Activated CD8-positive, alpha-beta T cell treated with anti-CD3 and anti-CD28 coated beads for 36 hours (primary cell): ENCODE measurements around the gene DCAF8. TPM values are rescaled to one million over a fixed set of nuclear protein-coding genes. Genes with fewer than 3 reads are reported as not detected.
A peak's percentile ranks its signal among the peaks of the same experiment; 100 is the strongest.

Source experiments
- ATAC-seq: fragments of 200-7000 bp; cut with Tn5 transposase; one replicate; pipeline ENCODE4 v1.10.0; 2021; ENCODE audit warnings: mild to moderate bottlenecking, moderate library complexity
- CTCF ChIA-PET: fragments of 350-600 bp; sonication (Branson Sonifier 250); formaldehyde crosslinking; loops from one replicate; lab custom pipeline; 2021; ENCODE audit warnings: antibody characterized with exemption; lab: Charles Lee
- POLR2A ChIA-PET: fragments of 350-600 bp; sonication (Branson Sonifier 250); formaldehyde crosslinking; loops from one replicate; lab custom pipeline; 2021; ENCODE audit warnings: antibody characterized with exemption; lab: Charles Lee
- DNase-seq: peaks from one replicate; pipeline ENCODE4 v3.0.0-alpha.2; 2020
- H3K27ac Mint-ChIP-seq: one replicate; pipeline ENCODE4 v1.8.0; 2021; ENCODE audit warnings: mild to moderate bottlenecking, mixed read lengths
- H3K27me3 Mint-ChIP-seq: one replicate; pipeline ENCODE4 v1.8.0; 2021; ENCODE audit warnings: mixed read lengths
- H3K36me3 Mint-ChIP-seq: one replicate; pipeline ENCODE4 v1.8.0; 2021; ENCODE audit warnings: low read depth, mixed read lengths
- H3K4me1 Mint-ChIP-seq: one replicate; pipeline ENCODE4 v1.8.0; 2021; ENCODE audit warnings: low read depth, mixed read lengths
- H3K4me3 Mint-ChIP-seq: one replicate; pipeline ENCODE4 v1.8.0; 2021; ENCODE audit warnings: mild to moderate bottlenecking, moderate library complexity, mixed read lengths
- H3K9me3 Mint-ChIP-seq: one replicate; pipeline ENCODE4 v1.8.0; 2021; ENCODE audit warnings: mixed read lengths
- CTCF ChIP-seq: fragments of 200-600 bp; IDR thresholded peaks from one replicate; pipeline ENCODE4 v1.8.0; 2022; ENCODE audit warnings: antibody characterized with exemption, mild to moderate bottlenecking
- intact Hi-C: fragments of 100-400 bp; cut with micrococcal nuclease; formaldehyde crosslinking; loops from one replicate; pipeline ENCODE4 v1.10.0; 2022
- total RNA-seq, 2 experiments: library from RNA; stranded (reverse); gene quantifications; one replicate each; pipeline ENCODE4 v1.2.3, GENCODE V29; 2021

The DCAF8 gene
- total RNA-seq, 2 experiments from 2014 or later = 116 TPM

- H3K9me3 Mint-ChIP-seq = no peaks in the 10 kb centered on the region
- H3K36me3 Mint-ChIP-seq = no peaks in the 10 kb centered on the region
- TF ChIP-seq CTCF = no peak
- H3K27me3 Mint-ChIP-seq = no peaks in the 10 kb centered on the region
- DNase-seq (no peak), ATAC-seq (no peak)
- H3K4me1 Mint-ChIP-seq = peaks cover 8% of the 10 kb centered on the region
- H3K4me3 Mint-ChIP-seq = no peak overlapping the region
- ChIA-PET CTCF (interaction anchor here (0.5 to 2.0 kb wide), 3 partner anchors 24 to 166 kb away, joined by 3 to 7 read pairs (median 3); no protein-coding TSS in a partner anchor), POLR2A (no interaction called here)
- intact Hi-C loops = no loop called here
- no peak overlapping the region for H3K27ac Mint-ChIP-seq
Measured at GRCh38 chr1:160267284-160267991, 5.1 kb upstream of the DCAF8 start.

DNA sequence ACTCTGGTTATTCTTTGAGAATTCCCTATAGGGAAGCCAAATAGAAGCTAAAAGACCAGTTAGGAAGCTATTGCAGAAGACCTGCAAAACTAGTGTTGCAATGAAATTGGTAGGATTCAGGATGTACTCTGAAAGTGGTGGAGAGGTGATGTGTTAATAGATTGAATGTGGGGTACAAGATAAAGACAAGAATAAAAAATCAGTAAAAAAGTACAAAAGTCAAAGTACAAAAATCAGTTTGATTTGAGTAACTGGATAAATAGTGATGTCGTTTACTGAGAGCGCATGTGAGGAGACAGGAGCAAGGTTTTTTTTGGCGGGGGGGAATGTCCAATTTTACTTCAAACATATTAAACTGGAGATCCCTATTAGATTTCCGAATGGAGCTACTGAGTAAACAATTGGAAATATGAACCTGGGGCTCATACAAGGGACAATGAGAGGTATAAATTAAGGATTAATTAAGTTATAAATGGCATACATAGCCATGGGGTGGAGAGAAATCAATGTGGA is 2.5 kb upstream of the DCAF8 start:
- intact Hi-C loops = no loop called here
- ChIA-PET CTCF (interaction anchor here (1.1 to 6.8 kb wide), 6 partner anchors 13 to 164 kb away, joined by 4 to 57 read pairs (median 6); partner anchors contain the start of gene PEX19), POLR2A (interaction anchor here (0.6 to 5.8 kb wide), 4 partner anchors 10 to 153 kb away, joined by 3 to 41 read pairs (median 4); partner anchors contain the start of gene PEX19)
- Mint-ChIP-seq H3K36me3 (peaks cover 9% of the 10 kb centered on the region), H3K9me3 (no peaks in the 10 kb centered on the region), H3K4me3 (no peak overlapping the region), H3K4me1 (peaks cover 19% of the 10 kb centered on the region), H3K27me3 (no peaks in the 10 kb centered on the region), H3K27ac (no peak overlapping the region)
- DNase-seq (no peak), ATAC-seq (no peak)
- TF ChIP-seq CTCF = no peak

DNA sequence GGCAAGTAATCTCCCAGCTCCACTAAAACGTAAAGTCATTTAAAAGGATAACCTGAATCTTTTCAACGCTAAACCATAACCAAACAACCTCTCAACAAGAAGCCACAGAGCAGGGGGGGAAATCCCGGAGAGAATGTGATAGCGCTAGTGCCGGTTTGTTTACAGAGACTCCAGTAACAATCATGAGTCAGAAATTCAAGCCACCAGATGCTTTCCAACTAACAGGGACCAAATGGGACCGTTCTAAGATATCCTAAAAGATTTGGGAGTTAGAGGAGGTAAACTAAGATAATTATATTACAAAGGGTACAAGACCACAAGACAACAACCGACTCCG is 825 bp downstream of the DCAF8 start:
- DNase-seq = peak; percentile 90
- intact Hi-C loops = no loop called here
- POLR2A ChIA-PET = interaction anchor here (0.8 to 5.8 kb wide), 17 partner anchors 8 to 164 kb away, joined by 3 to 41 read pairs (median 3); partner anchors contain the start of genes COPA, NCSTN, PEA15 and PEX19

GRCh38 chr1:160260406-160261382 is 1.7 kb downstream of the DCAF8 start:
- Mint-ChIP-seq H3K27me3 (no peaks in the 10 kb centered on the region), H3K9me3 (no peaks in the 10 kb centered on the region), H3K4me3 (peak overlapping the region; percentile 83), H3K36me3 (peaks cover 20% of the 10 kb centered on the region), H3K27ac (peak overlapping the region; percentile 97), H3K4me1 (peaks cover 52% of the 10 kb centered on the region)
- TF ChIP-seq CTCF = no peak
- ChIA-PET CTCF (interaction anchor here (0.6 to 6.8 kb wide), 11 partner anchors 9 to 181 kb away, joined by 3 to 57 read pairs (median 3); partner anchors contain the start of gene PEX19), POLR2A (interaction anchor here (0.8 to 5.8 kb wide), 17 partner anchors 9 to 173 kb away, joined by 3 to 41 read pairs (median 3); partner anchors contain the start of genes COPA, NCSTN, PEA15 and PEX19)
- intact Hi-C loops = no loop called here
- DNase-seq (no peak), ATAC-seq (no peak)

More for the DNA sequence above, 825 bp downstream of the DCAF8 start:
- Mint-ChIP-seq H3K27ac (peak overlapping the region; percentile 97), H3K4me3 (peak overlapping the region; percentile 83), H3K27me3 (no peaks in the 10 kb centered on the region), H3K36me3 (peaks cover 19% of the 10 kb centered on the region), H3K9me3 (no peaks in the 10 kb centered on the region), H3K4me1 (peaks cover 46% of the 10 kb centered on the region)
- CTCF ChIA-PET = interaction anchor here (0.6 to 6.8 kb wide), 7 partner anchors 10 to 160 kb away, joined by 3 to 57 read pairs (median 3); no protein-coding TSS in a partner anchor
- peak; percentile 38 for ATAC-seq
- no peak for TF ChIP-seq CTCF
